CD14-positive monocyte (primary cell): ENCODE results near the gene SULT1A2. TPM values are rescaled to one million over a fixed set of nuclear protein-coding genes. Genes with fewer than 3 reads are reported as not detected.
A peak's percentile ranks its signal among the peaks of the same experiment; 100 is the strongest.
"Not testable (repeated sequence)": the region's sequence is repeated elsewhere in the genome, so short reads cannot be mapped to it uniquely, and the experiment has no call there.

Source experiments
- DNase-seq, 3 donors: peaks; one replicate each; pipeline ENCODE4 v3.0.0-alpha.2; 2011 to 2022
- H2AFZ ChIP-seq: 2 replicates; pipeline ENCODE4 v1.6.0; 2012; ENCODE audit warnings: mild to moderate bottlenecking, low read depth, low read length, inconsistent platforms; ENCODE audit not compliant: insufficient read depth, poor library complexity, severe bottlenecking
- H3K27ac ChIP-seq, 2 donors: 1 replicate in 1 of 2; 2 replicates in 1 of 2; pipeline ENCODE4 v1.5.1; 2012 to 2013; ENCODE audit warnings: low read length in 2 of 2, control low read depth in 1 of 2, inconsistent platforms in 1 of 2, low read depth in 1 of 2, mild to moderate bottlenecking in 1 of 2
- H3K27me3 ChIP-seq, 2 donors: one replicate each; pipeline versions ENCODE4 v1.6.0 to v1.6.1; 2011 to 2013; ENCODE audit warnings: low read length in 2 of 2; ENCODE audit not compliant: control insufficient read depth in 2 of 2, insufficient read depth in 2 of 2
- H3K36me3 ChIP-seq, 2 donors: replicated peaks in 1 of 2; 1 replicate in 1 of 2; 2 replicates in 1 of 2; pipeline versions ENCODE4 v1.5.1 to v1.6.1; 2012 to 2013; ENCODE audit warnings: low read length in 2 of 2, control low read depth in 1 of 2, inconsistent platforms in 1 of 2, mild to moderate bottlenecking in 1 of 2; ENCODE audit not compliant: insufficient read depth in 2 of 2, control insufficient read depth in 1 of 2
- H3K4me1 ChIP-seq, 2 donors: 1 replicate in 1 of 2; 2 replicates in 1 of 2; pipeline versions ENCODE4 v1.5.1 to v1.6.1; 2012 to 2013; ENCODE audit warnings: low read length in 2 of 2, control low read depth in 1 of 2, inconsistent platforms in 1 of 2, mild to moderate bottlenecking in 1 of 2, moderate library complexity in 1 of 2; ENCODE audit not compliant: insufficient read depth in 2 of 2, control insufficient read depth in 1 of 2
- H3K4me2 ChIP-seq: replicated peaks from 2 replicates; pipeline ENCODE3; 2012; ENCODE audit warnings: low read length, moderate library complexity, mild to moderate bottlenecking; ENCODE audit not compliant: poor library complexity, severe bottlenecking; ENCODE audit errors: extremely low read depth
- H3K4me3 ChIP-seq, 3 experiments: fragments of 200-600 bp in 1 of 3; sonication (generic) in 1 of 3; replicated peaks in 1 of 3; 1 replicate in 2 of 3; 2 replicates in 1 of 3; pipeline ENCODE4 v1.5.1; 2011 to 2013; ENCODE audit warnings: low read length in 3 of 3, mild to moderate bottlenecking in 3 of 3, control low read depth in 2 of 3, low read depth in 2 of 3, inconsistent platforms in 1 of 3, moderate library complexity in 1 of 3
- H3K79me2 ChIP-seq: 2 replicates; pipeline ENCODE4 v1.6.0; 2012; ENCODE audit warnings: mild to moderate bottlenecking, control low read depth, inconsistent platforms, low read length, moderate library complexity; ENCODE audit not compliant: insufficient read depth
- H3K9ac ChIP-seq: 2 replicates; pipeline ENCODE4 v1.6.0; 2017; ENCODE audit warnings: low read length, mild to moderate bottlenecking; ENCODE audit not compliant: insufficient read depth, poor library complexity, severe bottlenecking
- H3K9me3 ChIP-seq, 2 donors: replicated peaks in 1 of 2; 1 replicate in 1 of 2; 2 replicates in 1 of 2; pipeline versions ENCODE4 v1.5.1 to v1.6.1; 2012 to 2013; ENCODE audit warnings: low read length in 2 of 2, control low read depth in 1 of 2; ENCODE audit not compliant: control insufficient read depth in 1 of 2, insufficient read depth in 1 of 2
- H4K20me1 ChIP-seq: 2 replicates; pipeline ENCODE4 v1.6.0; 2012; ENCODE audit warnings: mild to moderate bottlenecking, low read length, control low read depth, moderate library complexity; ENCODE audit not compliant: insufficient read depth
- H3K27ac Mint-ChIP-seq, 7 donors: one replicate each; pipeline ENCODE4 v1.8.0; 2020; ENCODE audit warnings: mild to moderate bottlenecking in 7 of 7, mixed read lengths in 7 of 7, moderate library complexity in 6 of 7, inconsistent platforms in 2 of 7
- H3K27me3 Mint-ChIP-seq, 3 donors: one replicate each; pipeline ENCODE4 v1.8.0; 2021 to 2022; ENCODE audit warnings: low read depth in 3 of 3, mild to moderate bottlenecking in 3 of 3, mixed read lengths in 3 of 3, moderate library complexity in 3 of 3, inconsistent platforms in 1 of 3
- H3K36me3 Mint-ChIP-seq, 2 donors: one replicate each; pipeline ENCODE4 v1.8.0; 2020; ENCODE audit warnings: mixed read lengths in 2 of 2, inconsistent platforms in 1 of 2, mild to moderate bottlenecking in 1 of 2
- H3K4me1 Mint-ChIP-seq: one replicate; pipeline ENCODE4 v1.8.0; 2020; ENCODE audit warnings: mild to moderate bottlenecking, mixed read lengths
- H3K4me3 Mint-ChIP-seq, 2 donors: one replicate each; pipeline ENCODE4 v1.8.0; 2020; ENCODE audit warnings: mild to moderate bottlenecking in 2 of 2, mixed read lengths in 2 of 2, moderate library complexity in 1 of 2
- H3K9me3 Mint-ChIP-seq, 7 donors: one replicate each; pipeline ENCODE4 v1.8.0; 2020 to 2022; ENCODE audit warnings: mixed read lengths in 7 of 7, mild to moderate bottlenecking in 6 of 7, moderate library complexity in 6 of 7, inconsistent platforms in 2 of 7
- CTCF ChIP-seq: fragments of 200-600 bp; IDR thresholded peaks from one replicate; pipeline ENCODE4 v1.8.0; 2022; ENCODE audit warnings: antibody characterized with exemption, mild to moderate bottlenecking
- WGBS: methylation state at CpG from one replicate; pipeline ENCODE4 v1.1.5; 2013; ENCODE audit warnings: missing lambda C conversion rate; ENCODE audit not compliant: insufficient coverage; 5-methylcytosine and 5-hydroxymethylcytosine counted together
- intact Hi-C, 2 donors: fragments of 100-400 bp; cut with micrococcal nuclease; formaldehyde crosslinking; loops; one replicate each; pipeline versions ENCODE4 v1.15.0 to v1.15.1; 2023
- polyA plus RNA-seq, 3 donors: library from polyadenylated mRNA; depleted of rRNA in 1 of 3; unstranded in 2 of 3; stranded (reverse) in 1 of 3; fragments of 300-500 nt in 2 of 3; fragments of >200 nt in 1 of 3; fragmentation: Illumina TruSeq in 2 of 3; gene quantifications; 1 replicate in 2 of 3; 2 replicates in 1 of 3; pipeline ENCODE4 v1.2.3, GENCODE V29; 2012 to 2021

The SULT1A2 gene
- polyA plus RNA-seq, 3 donors, result 1.1 to 4.6 TPM; not detected in 1

DNA sequence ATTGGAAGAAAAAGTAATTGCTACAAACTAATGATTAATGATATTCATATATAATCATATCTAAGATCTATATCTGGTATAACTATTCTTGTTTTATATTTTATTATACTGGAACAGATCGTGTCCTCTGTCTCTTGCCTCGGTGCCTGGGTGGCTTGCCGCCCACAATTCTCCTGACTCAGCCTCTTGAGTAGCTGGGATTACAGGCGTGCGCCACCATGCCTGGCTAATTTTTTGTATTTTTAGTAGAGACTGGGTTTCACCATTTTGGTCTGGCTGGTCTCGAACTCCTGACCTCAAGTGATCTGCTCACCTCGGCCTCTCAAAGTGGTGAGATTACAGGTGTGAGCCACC is 19.4 kb upstream of the SULT1A2 start:
- WGBS, result 64% methylated on average over 4 of the region's 7 CpGs
- H3K4me2 ChIP-seq, H3K27me3 ChIP-seq, H3K27me3 Mint-ChIP-seq, H3K9me3 ChIP-seq, H2AFZ ChIP-seq, H3K4me3 Mint-ChIP-seq, H4K20me1 ChIP-seq, H3K9ac ChIP-seq, H3K36me3 ChIP-seq, H3K4me3 ChIP-seq, DNase-seq, intact Hi-C loops, H3K9me3 Mint-ChIP-seq: not testable (repeated sequence)
- peak; percentile 18 for TF ChIP-seq CTCF
- Histone ChIP-seq H3K4me1 (peaks cover 39 to 40% of the 10 kb centered on the region in 2 donors), H3K79me2 (peaks cover 11% of the 10 kb centered on the region), H3K27ac (peak overlapping the region; percentile 61 to 67)
- H3K36me3 Mint-ChIP-seq, result peaks cover 10 to 23% of the 10 kb centered on the region in 2 donors
- peaks cover 40% of the 10 kb centered on the region for H3K4me1 Mint-ChIP-seq
- H3K27ac Mint-ChIP-seq, result peak overlapping the region; percentile 71 to 91 (median 89)

GRCh38 chr16:28615486-28616223 is 18.8 kb upstream of the SULT1A2 start:
- H3K9me3 ChIP-seq, H3K9ac ChIP-seq, H3K4me3 Mint-ChIP-seq, H3K27ac ChIP-seq, H3K4me2 ChIP-seq, H3K27me3 ChIP-seq, H3K4me3 ChIP-seq, H2AFZ ChIP-seq, intact Hi-C loops, H3K9me3 Mint-ChIP-seq, H4K20me1 ChIP-seq, H3K27me3 Mint-ChIP-seq, H3K36me3 ChIP-seq: not testable (repeated sequence)
- H3K4me1 Mint-ChIP-seq, result peaks cover 42% of the 10 kb centered on the region
- WGBS, result 56% methylated on average over 5 of the region's 24 CpGs
- TF ChIP-seq CTCF, result peak; percentile 75
- Histone ChIP-seq H3K79me2 (peaks cover 11% of the 10 kb centered on the region), H3K4me1 (peaks cover 40 to 45% of the 10 kb centered on the region in 2 donors)
- peaks cover 6 to 17% of the 10 kb centered on the region in 2 donors for H3K36me3 Mint-ChIP-seq
- DNase-seq, result peak in 2 of 3 donors; percentile 29 to 40
- peak overlapping the region in 2 of 7 donors; percentile 68 to 83 for H3K27ac Mint-ChIP-seq

GRCh38 chr16:28614561-28614960 is 17.7 kb upstream of the SULT1A2 start:
- DNase-seq, H3K27me3 ChIP-seq, intact Hi-C loops, H3K4me3 ChIP-seq, H3K36me3 Mint-ChIP-seq, H3K4me3 Mint-ChIP-seq, H3K9me3 ChIP-seq, H3K36me3 ChIP-seq, H3K27ac ChIP-seq, H2AFZ ChIP-seq, H3K27me3 Mint-ChIP-seq, H3K9ac ChIP-seq, H3K9me3 Mint-ChIP-seq, H4K20me1 ChIP-seq, H3K27ac Mint-ChIP-seq, H3K4me2 ChIP-seq: not testable (repeated sequence)
- peaks cover 51% of the 10 kb centered on the region in 2 donors for H3K4me1 ChIP-seq
- H3K4me1 Mint-ChIP-seq, result peaks cover 53% of the 10 kb centered on the region
- peaks cover 15% of the 10 kb centered on the region for H3K79me2 ChIP-seq
- WGBS, result no CpG with 5 or more reads among the region's 16 CpGs
